GM23338 (cell line): Measurements from ENCODE around the gene TAF1B. TPM values are rescaled to one million over a fixed set of nuclear protein-coding genes. Genes with fewer than 3 reads are reported as not detected.

Experiments
- ATAC-seq: fragments of 200-7000 bp; cut with Tn5 transposase; 3 replicates; pipeline ENCODE4 v1.9.1; 2020
- DNase-seq: peaks from one replicate; pipeline ENCODE4 v3.0.0-alpha.2; 2015; ENCODE audit warnings: low spot score
- H2AFZ ChIP-seq: fragments of 200-600 bp; sonication (generic); 2 replicates; pipeline ENCODE4 v1.8.0; 2016; ENCODE audit warnings: antibody characterized with exemption, mild to moderate bottlenecking, moderate library complexity
- H3F3A ChIP-seq: fragments of 200-600 bp; sonication (generic); replicated peaks from 2 replicates; pipeline ENCODE4 v1.8.0; 2017; ENCODE audit warnings: antibody characterized with exemption, mixed run types, low read depth
- H3K27ac ChIP-seq: fragments of 200-600 bp; sonication (generic); 2 replicates; pipeline ENCODE4 v1.6.1; 2016; ENCODE audit warnings: low read depth
- H3K27me3 ChIP-seq: fragments of 200-600 bp; sonication (generic); 2 replicates; pipeline ENCODE4 v1.8.0; 2016; ENCODE audit warnings: mild to moderate bottlenecking, mixed run types, moderate library complexity; ENCODE audit not compliant: insufficient read depth
- H3K36me3 ChIP-seq: fragments of 200-600 bp; sonication (generic); 2 replicates; pipeline ENCODE4 v1.8.0; 2016; ENCODE audit warnings: mild to moderate bottlenecking; ENCODE audit not compliant: insufficient read depth
- H3K4me1 ChIP-seq: fragments of 200-600 bp; sonication (generic); 2 replicates; pipeline ENCODE4 v1.8.0; 2016; ENCODE audit warnings: mild to moderate bottlenecking, moderate library complexity; ENCODE audit not compliant: insufficient read depth
- H3K4me2 ChIP-seq: fragments of 200-600 bp; sonication (generic); 2 replicates; pipeline ENCODE4 v1.7.1; 2017; ENCODE audit warnings: mixed run types
- H3K4me3 ChIP-seq: fragments of 200-600 bp; sonication (generic); 2 replicates; pipeline ENCODE4 v1.6.1; 2016; ENCODE audit warnings: mixed run types
- H3K79me2 ChIP-seq: fragments of 200-600 bp; sonication (generic); replicated peaks from 2 replicates; pipeline ENCODE4 v1.8.0; 2017; ENCODE audit warnings: mild to moderate bottlenecking; ENCODE audit not compliant: insufficient read depth
- H3K9me2 ChIP-seq: fragments of 200-600 bp; sonication (generic); 2 replicates; pipeline ENCODE4 v1.8.0; 2017; ENCODE audit not compliant: insufficient read depth
- H4K20me1 ChIP-seq: fragments of 200-600 bp; sonication (generic); replicated peaks from 2 replicates; pipeline ENCODE4 v1.8.0; 2017; ENCODE audit warnings: mild to moderate bottlenecking; ENCODE audit not compliant: insufficient read depth
- H3K27ac Mint-ChIP-seq: 2 replicates; pipeline ENCODE4 v1.8.0; 2020; ENCODE audit warnings: inconsistent platforms, mild to moderate bottlenecking, moderate library complexity, mixed read lengths
- H3K27me3 Mint-ChIP-seq: 3 replicates; pipeline ENCODE4 v1.8.0; 2022; ENCODE audit warnings: low read depth, mild to moderate bottlenecking, moderate library complexity, mixed read lengths, inconsistent platforms; ENCODE audit not compliant: insufficient read depth, poor library complexity
- H3K36me3 Mint-ChIP-seq: 3 replicates; pipeline ENCODE4 v1.8.0; 2021; ENCODE audit warnings: low read depth, mild to moderate bottlenecking, inconsistent platforms, moderate library complexity, mixed read lengths
- H3K4me1 Mint-ChIP-seq: 3 replicates; pipeline ENCODE4 v1.8.0; 2020; ENCODE audit warnings: mild to moderate bottlenecking, inconsistent platforms, mixed read lengths
- H3K4me3 Mint-ChIP-seq: 3 replicates; pipeline ENCODE4 v1.8.0; 2021; ENCODE audit warnings: moderate library complexity, mild to moderate bottlenecking, inconsistent platforms, mixed read lengths
- H3K9me3 Mint-ChIP-seq: 3 replicates; pipeline ENCODE4 v1.8.0; 2020; ENCODE audit warnings: moderate library complexity, mild to moderate bottlenecking, inconsistent platforms, mixed read lengths
- CREB1 ChIP-seq: fragments of 250-450 bp; sonication (Bioruptor Pico); IDR thresholded peaks from 2 replicates; pipeline ENCODE4 v1.5.0; 2020; ENCODE audit warnings: low read depth, mild to moderate bottlenecking, moderate library complexity
- EZH2 ChIP-seq: fragments of 200-600 bp; sonication (generic); IDR thresholded peaks from one replicate; pipeline ENCODE4 v1.8.0; 2017; ENCODE audit warnings: antibody characterized with exemption, mild to moderate bottlenecking, low read depth; ENCODE audit not compliant: unreplicated experiment
- EZH2phosphoT487 ChIP-seq: fragments of 200-600 bp; sonication (generic); IDR thresholded peaks from one replicate; pipeline ENCODE4 v1.8.1; 2018; ENCODE audit warnings: antibody characterized with exemption; ENCODE audit not compliant: unreplicated experiment
- JUNB ChIP-seq: IDR thresholded peaks from one replicate; pipeline ENCODE4 v1.6.1; 2016; ENCODE audit warnings: antibody characterized with exemption; ENCODE audit not compliant: unreplicated experiment
- NANOG ChIP-seq: IDR thresholded peaks from 2 replicates; pipeline ENCODE4 v1.6.1; 2016; ENCODE audit warnings: antibody characterized with exemption, borderline replicate concordance
- POLR2AphosphoS5 ChIP-seq: IDR thresholded peaks from 2 replicates; pipeline ENCODE4 v1.6.1; 2016; ENCODE audit warnings: antibody characterized with exemption, low read depth
- STAT1 ChIP-seq: IDR thresholded peaks from one replicate; pipeline ENCODE4 v1.6.1; 2016; ENCODE audit warnings: antibody characterized with exemption; ENCODE audit not compliant: unreplicated experiment
- ZNF114 ChIP-seq: fragments of 250-450 bp; sonication (Bioruptor Pico); IDR thresholded peaks from 2 replicates; pipeline ENCODE4 v1.5.0; 2020; ENCODE audit warnings: mild to moderate bottlenecking, moderate library complexity
- ZNF331 ChIP-seq: fragments of 250-450 bp; sonication (Bioruptor Pico); IDR thresholded peaks from 2 replicates; pipeline ENCODE4 v1.5.0; 2020; ENCODE audit warnings: low read depth, mild to moderate bottlenecking, moderate library complexity
- polyA plus RNA-seq: library from polyadenylated mRNA; unstranded; fragments of >200 nt; fragmentation: Nextera tagmentation; extraction: Ambion mirVana; gene quantifications from 2 replicates; pipeline ENCODE4 v1.2.1, GENCODE V29; 2016
- total RNA-seq: library from RNA; depleted of rRNA; stranded (reverse); fragments of >200 nt; shearing (Covaris generic); gene quantifications from 2 replicates; pipeline ENCODE4 v1.2.3, GENCODE V29; 2014
- TF ChIP-seq, protein P1 (sequence below): IDR thresholded peaks from one replicate; pipeline ENCODE4 v1.6.1; 2018; ENCODE audit warnings: antibody characterized with exemption; ENCODE audit not compliant: unreplicated experiment
- TF ChIP-seq, protein P2 (sequence below): IDR thresholded peaks from 2 replicates; pipeline ENCODE4 v1.6.1; 2016; ENCODE audit warnings: antibody characterized with exemption
- TF ChIP-seq, protein P3 (sequence below): fragments of 250-450 bp; sonication (Bioruptor Pico); IDR thresholded peaks from 2 replicates; pipeline ENCODE4 v1.5.0; 2020; ENCODE audit warnings: mild to moderate bottlenecking, moderate library complexity
- TF ChIP-seq, protein P4 (sequence below), 2 experiments: fragments of 200-600 bp in 1 of 2; sonication (generic) in 1 of 2; conservative IDR thresholded peaks; 2 replicates each; pipeline versions ENCODE4 v1.5.1 to v1.6.1; 2016 to 2017; ENCODE audit warnings: antibody characterized with exemption in 2 of 2, low read depth in 2 of 2, mild to moderate bottlenecking in 2 of 2, moderate library complexity in 1 of 2

The TAF1B gene
- total and polyA plus RNA-seq, 2 experiments from 2014 or later = 22.2 to 28.9 TPM

DNA sequence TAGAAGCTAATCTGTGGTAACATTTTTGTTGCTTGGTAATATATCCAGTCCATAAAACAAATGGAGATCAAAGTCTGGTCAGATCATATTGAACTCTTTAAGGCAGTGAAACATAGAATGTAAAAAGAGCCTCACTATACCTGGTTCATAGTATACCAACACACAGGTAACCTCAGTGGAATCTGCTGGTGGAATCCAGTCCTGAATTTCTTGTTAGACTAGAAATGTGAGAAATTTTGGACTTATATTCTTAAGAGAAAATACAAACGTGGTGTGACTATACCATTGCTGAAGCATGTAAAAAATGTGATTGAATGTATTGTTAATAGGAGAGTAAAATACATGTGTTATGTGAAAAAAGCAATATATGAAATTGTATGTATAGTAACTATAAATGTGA, 62.1 kb downstream of the TAF1B start:
- Histone ChIP-seq H3K79me2 (no peaks in the 10 kb centered on the region), H3K36me3 (no peaks in the 10 kb centered on the region), H3K27ac (no peak overlapping the region), H3K9me2 (no peaks in the 10 kb centered on the region), H3K4me1 (0 out of 2 replicates have a peak, but pooled peaks cover 5% of the 10 kb centered on the region), H3K4me3 (no peak overlapping the region), H3K27me3 (no peaks in the 10 kb centered on the region), H3K4me2 (no peak overlapping the region), H2AFZ (no peak overlapping the region), H4K20me1 (no peaks in the 10 kb centered on the region), H3F3A (no peaks in the 10 kb centered on the region)
- H3K27me3 Mint-ChIP-seq = no peaks in the 10 kb centered on the region
- H3K9me3 Mint-ChIP-seq = no peaks in the 10 kb centered on the region
- TF ChIP-seq POLR2AphosphoS5 (no peak), ZNF331 (CRISPR knock-in tag) (no peak), STAT1 (no peak), CREB1 (CRISPR knock-in tag) (no peak), EZH2phosphoT487 (no peak), EZH2 (no peak), JUNB (no peak), NANOG (no peak), ZNF114 (no peak)
- TF ChIP-seq, protein P1, sequence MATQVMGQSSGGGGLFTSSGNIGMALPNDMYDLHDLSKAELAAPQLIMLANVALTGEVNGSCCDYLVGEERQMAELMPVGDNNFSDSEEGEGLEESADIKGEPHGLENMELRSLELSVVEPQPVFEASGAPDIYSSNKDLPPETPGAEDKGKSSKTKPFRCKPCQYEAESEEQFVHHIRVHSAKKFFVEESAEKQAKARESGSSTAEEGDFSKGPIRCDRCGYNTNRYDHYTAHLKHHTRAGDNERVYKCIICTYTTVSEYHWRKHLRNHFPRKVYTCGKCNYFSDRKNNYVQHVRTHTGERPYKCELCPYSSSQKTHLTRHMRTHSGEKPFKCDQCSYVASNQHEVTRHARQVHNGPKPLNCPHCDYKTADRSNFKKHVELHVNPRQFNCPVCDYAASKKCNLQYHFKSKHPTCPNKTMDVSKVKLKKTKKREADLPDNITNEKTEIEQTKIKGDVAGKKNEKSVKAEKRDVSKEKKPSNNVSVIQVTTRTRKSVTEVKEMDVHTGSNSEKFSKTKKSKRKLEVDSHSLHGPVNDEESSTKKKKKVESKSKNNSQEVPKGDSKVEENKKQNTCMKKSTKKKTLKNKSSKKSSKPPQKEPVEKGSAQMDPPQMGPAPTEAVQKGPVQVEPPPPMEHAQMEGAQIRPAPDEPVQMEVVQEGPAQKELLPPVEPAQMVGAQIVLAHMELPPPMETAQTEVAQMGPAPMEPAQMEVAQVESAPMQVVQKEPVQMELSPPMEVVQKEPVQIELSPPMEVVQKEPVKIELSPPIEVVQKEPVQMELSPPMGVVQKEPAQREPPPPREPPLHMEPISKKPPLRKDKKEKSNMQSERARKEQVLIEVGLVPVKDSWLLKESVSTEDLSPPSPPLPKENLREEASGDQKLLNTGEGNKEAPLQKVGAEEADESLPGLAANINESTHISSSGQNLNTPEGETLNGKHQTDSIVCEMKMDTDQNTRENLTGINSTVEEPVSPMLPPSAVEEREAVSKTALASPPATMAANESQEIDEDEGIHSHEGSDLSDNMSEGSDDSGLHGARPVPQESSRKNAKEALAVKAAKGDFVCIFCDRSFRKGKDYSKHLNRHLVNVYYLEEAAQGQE = no peak
- TF ChIP-seq, protein P2, sequence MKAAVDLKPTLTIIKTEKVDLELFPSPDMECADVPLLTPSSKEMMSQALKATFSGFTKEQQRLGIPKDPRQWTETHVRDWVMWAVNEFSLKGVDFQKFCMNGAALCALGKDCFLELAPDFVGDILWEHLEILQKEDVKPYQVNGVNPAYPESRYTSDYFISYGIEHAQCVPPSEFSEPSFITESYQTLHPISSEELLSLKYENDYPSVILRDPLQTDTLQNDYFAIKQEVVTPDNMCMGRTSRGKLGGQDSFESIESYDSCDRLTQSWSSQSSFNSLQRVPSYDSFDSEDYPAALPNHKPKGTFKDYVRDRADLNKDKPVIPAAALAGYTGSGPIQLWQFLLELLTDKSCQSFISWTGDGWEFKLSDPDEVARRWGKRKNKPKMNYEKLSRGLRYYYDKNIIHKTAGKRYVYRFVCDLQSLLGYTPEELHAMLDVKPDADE = no peak
- TF ChIP-seq, protein P3, sequence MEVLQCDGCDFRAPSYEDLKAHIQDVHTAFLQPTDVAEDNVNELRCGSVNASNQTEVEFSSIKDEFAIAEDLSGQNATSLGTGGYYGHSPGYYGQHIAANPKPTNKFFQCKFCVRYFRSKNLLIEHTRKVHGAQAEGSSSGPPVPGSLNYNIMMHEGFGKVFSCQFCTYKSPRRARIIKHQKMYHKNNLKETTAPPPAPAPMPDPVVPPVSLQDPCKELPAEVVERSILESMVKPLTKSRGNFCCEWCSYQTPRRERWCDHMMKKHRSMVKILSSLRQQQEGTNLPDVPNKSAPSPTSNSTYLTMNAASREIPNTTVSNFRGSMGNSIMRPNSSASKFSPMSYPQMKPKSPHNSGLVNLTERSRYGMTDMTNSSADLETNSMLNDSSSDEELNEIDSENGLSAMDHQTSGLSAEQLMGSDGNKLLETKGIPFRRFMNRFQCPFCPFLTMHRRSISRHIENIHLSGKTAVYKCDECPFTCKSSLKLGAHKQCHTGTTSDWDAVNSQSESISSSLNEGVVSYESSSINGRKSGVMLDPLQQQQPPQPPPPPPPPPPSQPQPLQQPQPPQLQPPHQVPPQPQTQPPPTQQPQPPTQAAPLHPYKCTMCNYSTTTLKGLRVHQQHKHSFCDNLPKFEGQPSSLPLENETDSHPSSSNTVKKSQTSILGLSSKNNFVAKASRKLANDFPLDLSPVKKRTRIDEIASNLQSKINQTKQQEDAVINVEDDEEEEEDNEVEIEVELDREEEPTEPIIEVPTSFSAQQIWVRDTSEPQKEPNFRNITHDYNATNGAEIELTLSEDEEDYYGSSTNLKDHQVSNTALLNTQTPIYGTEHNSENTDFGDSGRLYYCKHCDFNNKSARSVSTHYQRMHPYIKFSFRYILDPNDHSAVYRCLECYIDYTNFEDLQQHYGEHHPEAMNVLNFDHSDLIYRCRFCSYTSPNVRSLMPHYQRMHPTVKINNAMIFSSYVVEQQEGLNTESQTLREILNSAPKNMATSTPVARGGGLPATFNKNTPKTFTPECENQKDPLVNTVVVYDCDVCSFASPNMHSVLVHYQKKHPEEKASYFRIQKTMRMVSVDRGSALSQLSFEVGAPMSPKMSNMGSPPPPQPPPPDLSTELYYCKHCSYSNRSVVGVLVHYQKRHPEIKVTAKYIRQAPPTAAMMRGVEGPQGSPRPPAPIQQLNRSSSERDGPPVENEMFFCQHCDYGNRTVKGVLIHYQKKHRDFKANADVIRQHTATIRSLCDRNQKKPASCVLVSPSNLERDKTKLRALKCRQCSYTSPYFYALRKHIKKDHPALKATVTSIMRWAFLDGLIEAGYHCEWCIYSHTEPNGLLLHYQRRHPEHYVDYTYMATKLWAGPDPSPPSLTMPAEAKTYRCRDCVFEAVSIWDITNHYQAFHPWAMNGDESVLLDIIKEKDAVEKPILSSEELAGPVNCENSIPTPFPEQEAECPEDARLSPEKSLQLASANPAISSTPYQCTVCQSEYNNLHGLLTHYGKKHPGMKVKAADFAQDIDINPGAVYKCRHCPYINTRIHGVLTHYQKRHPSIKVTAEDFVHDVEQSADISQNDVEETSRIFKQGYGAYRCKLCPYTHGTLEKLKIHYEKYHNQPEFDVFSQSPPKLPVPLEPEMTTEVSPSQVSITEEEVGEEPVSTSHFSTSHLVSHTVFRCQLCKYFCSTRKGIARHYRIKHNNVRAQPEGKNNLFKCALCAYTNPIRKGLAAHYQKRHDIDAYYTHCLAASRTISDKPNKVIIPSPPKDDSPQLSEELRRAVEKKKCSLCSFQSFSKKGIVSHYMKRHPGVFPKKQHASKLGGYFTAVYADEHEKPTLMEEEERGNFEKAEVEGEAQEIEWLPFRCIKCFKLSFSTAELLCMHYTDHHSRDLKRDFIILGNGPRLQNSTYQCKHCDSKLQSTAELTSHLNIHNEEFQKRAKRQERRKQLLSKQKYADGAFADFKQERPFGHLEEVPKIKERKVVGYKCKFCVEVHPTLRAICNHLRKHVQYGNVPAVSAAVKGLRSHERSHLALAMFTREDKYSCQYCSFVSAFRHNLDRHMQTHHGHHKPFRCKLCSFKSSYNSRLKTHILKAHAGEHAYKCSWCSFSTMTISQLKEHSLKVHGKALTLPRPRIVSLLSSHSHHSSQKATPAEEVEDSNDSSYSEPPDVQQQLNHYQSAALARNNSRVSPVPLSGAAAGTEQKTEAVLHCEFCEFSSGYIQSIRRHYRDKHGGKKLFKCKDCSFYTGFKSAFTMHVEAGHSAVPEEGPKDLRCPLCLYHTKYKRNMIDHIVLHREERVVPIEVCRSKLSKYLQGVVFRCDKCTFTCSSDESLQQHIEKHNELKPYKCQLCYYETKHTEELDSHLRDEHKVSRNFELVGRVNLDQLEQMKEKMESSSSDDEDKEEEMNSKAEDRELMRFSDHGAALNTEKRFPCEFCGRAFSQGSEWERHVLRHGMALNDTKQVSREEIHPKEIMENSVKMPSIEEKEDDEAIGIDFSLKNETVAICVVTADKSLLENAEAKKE (CRISPR knock-in tag) = no peak
- TF ChIP-seq, protein P4, sequence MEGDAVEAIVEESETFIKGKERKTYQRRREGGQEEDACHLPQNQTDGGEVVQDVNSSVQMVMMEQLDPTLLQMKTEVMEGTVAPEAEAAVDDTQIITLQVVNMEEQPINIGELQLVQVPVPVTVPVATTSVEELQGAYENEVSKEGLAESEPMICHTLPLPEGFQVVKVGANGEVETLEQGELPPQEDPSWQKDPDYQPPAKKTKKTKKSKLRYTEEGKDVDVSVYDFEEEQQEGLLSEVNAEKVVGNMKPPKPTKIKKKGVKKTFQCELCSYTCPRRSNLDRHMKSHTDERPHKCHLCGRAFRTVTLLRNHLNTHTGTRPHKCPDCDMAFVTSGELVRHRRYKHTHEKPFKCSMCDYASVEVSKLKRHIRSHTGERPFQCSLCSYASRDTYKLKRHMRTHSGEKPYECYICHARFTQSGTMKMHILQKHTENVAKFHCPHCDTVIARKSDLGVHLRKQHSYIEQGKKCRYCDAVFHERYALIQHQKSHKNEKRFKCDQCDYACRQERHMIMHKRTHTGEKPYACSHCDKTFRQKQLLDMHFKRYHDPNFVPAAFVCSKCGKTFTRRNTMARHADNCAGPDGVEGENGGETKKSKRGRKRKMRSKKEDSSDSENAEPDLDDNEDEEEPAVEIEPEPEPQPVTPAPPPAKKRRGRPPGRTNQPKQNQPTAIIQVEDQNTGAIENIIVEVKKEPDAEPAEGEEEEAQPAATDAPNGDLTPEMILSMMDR (conservative IDR thresholded peaks at IDR 0.05; ENCODE audit: low read depth in 2 of 2) = no peak
- H3K36me3 Mint-ChIP-seq = no peaks in the 10 kb centered on the region
- ATAC-seq = no peak
- H3K4me3 Mint-ChIP-seq = no peak overlapping the region
- H3K27ac Mint-ChIP-seq = no peak overlapping the region
- peaks cover 3% of the 10 kb centered on the region; the same call in 2 of the 3 replicates for H3K4me1 Mint-ChIP-seq
- no peak for DNase-seq
